Suppressor macrophage treated with lipopolysaccharide for 4 hours (primary cell): ENCODE data around the gene GALNT1.
"Not testable (repeated sequence)": the region's sequence is repeated elsewhere in the genome, so short reads cannot be mapped to it uniquely, and the experiment has no call there.

Source experiments
- DNase-seq: peaks from one replicate; pipeline ENCODE4 v3.0.0-alpha.2; 2020

The GALNT1 gene

GRCh38 chr18:35581546-35581897, at the start of gene GALNT1:
Gene GALNT1, plus strand, starts transcription at chr18:35581740. Its CDS starts 72,923 bp downstream, at chr18:35654663.
- DNase-seq, result peak; percentile 41

- DNase-seq, result no peak
Measured at GRCh38 chr18:35533916-35534405, 47.6 kb upstream of the GALNT1 start.

GRCh38 chr18:35535297-35535696, 46.2 kb upstream of the GALNT1 start:
- DNase-seq, result no peak

GRCh38 chr18:35542356-35542755, 39.2 kb upstream of the GALNT1 start:
- no peak for DNase-seq

- no peak for DNase-seq
Measured at GRCh38 chr18:35547008-35547605, 34.4 kb upstream of the GALNT1 start.

GRCh38 chr18:35549564-35549963, 32.0 kb upstream of the GALNT1 start:
- DNase-seq, result no peak

- no peak for DNase-seq
Measured at GRCh38 chr18:35553300-35553699, 28.2 kb upstream of the GALNT1 start.

GRCh38 chr18:35555538-35555937, 26.0 kb upstream of the GALNT1 start:
- DNase-seq, result not testable (repeated sequence)

- no peak for DNase-seq
Measured at GRCh38 chr18:35559867-35560266, 21.7 kb upstream of the GALNT1 start.

GRCh38 chr18:35564795-35565453, 16.6 kb upstream of the GALNT1 start:
- peak; percentile 26 for DNase-seq

GRCh38 chr18:35566019-35566418, 15.5 kb upstream of the GALNT1 start:
- no peak for DNase-seq

- DNase-seq, result no peak
Measured at GRCh38 chr18:35570182-35570581, 11.4 kb upstream of the GALNT1 start.

GRCh38 chr18:35571138-35571537, 10.4 kb upstream of the GALNT1 start:
- DNase-seq, result no peak

- DNase-seq, result no peak
Measured at GRCh38 chr18:35572644-35573043, 8.9 kb upstream of the GALNT1 start.

GRCh38 chr18:35573531-35573930, 8.0 kb upstream of the GALNT1 start:
- DNase-seq, result no peak

GRCh38 chr18:35576240-35576845, 5.2 kb upstream of the GALNT1 start:
- not testable (repeated sequence) for DNase-seq

GRCh38 chr18:35577045-35577848, 4.3 kb upstream of the GALNT1 start:
- DNase-seq, result no peak

GRCh38 chr18:35578481-35578880, 3.1 kb upstream of the GALNT1 start:
- no peak for DNase-seq

- DNase-seq, result no peak
Measured at GRCh38 chr18:35578936-35579335, 2.6 kb upstream of the GALNT1 start.

GRCh38 chr18:35580701-35581539, 620 bp upstream of the GALNT1 start:
- peak; percentile 64 for DNase-seq

- peak; percentile 28 for DNase-seq
Measured at GRCh38 chr18:35581898-35582641, 530 bp downstream of the GALNT1 start.
